HG03139 (cell line): ENCODE measurements around the gene EHD3.

Experiments used
- ATAC-seq: cut with Tn5 transposase; IDR thresholded peaks from one replicate; pipeline ENCODE4 v1.9.1; 2021; ENCODE audit not compliant: unreplicated experiment

EHD3 gene

DNA sequence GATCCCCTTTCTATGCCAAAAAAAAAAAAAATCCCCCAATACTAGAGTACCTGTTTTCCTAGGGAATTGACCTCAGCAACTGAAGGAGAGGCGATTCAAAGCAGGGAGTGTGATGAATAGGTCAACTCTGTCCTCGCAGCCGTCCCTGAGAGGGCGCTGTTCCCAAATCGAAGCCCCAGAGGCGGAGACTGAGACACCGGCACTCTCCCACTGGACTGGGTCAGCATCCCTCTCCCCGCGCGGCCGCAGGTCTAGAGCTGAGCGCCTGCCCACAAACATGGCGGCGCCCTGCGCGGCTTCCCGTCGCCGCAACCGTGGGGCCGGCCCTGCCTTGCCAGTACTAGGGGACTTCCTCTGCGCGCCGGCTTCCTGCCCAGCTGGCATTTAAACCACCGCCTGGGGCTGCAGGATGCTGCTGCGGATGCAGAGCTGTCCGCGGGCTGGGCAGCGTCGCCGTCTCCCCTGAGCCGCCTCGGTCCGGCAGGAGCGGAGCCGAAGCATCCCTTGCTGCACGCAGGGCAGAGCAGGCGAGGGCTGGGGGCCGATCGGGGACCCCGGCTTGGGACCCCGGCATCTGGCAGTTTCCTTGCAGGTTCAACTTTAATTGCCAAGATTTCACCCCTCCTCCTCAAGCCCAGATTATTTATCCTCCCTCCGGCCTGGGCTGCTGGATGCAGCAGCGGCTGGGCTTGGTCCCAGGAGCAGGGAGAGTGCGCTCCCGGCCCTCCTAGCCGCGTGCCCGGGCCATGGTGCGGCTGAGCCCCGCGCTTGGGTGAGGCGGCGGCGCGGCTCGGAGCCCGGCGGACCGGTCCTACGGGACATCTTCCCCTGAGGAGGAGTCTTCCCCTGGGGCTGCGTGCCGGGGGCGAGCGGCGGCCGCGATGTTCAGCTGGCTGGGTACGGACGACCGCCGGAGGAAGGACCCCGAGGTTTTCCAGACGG lies at the start of gene EHD3:
Gene EHD3 (plus strand): TSS at position 412 of the 942 bp plus-strand sequence. CDS start 470 bp downstream, at position 882.
- peak; percentile 97 for ATAC-seq

- no peak for ATAC-seq
Measured at GRCh38 chr2:31187166-31187565, 46.8 kb upstream of the EHD3 start.

GRCh38 chr2:31188131-31188530 lies 45.8 kb upstream of the EHD3 start:
- no peak for ATAC-seq

- ATAC-seq = no peak
Measured at GRCh38 chr2:31189141-31189540, 44.8 kb upstream of the EHD3 start.

DNA sequence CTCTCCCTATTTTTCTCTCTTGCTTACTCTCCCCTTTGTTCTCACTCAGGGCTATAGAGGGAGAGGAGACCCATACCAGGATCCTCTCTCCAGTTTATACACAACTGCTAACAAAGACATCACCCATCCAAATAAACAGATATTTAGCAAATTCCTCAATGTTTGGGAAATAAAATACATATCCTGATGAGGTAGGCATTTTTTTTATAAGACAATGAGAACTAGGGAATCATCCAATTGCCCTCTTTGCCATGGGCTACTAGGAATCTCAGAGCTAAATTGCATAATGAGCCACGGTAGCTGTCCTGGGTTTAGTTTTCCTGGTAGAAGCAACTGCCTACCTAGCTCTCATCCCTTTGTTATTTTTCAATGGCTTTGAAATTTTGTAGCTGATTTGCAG lies 43.8 kb upstream of the EHD3 start:
- ATAC-seq = no peak

- ATAC-seq = no peak
Measured at GRCh38 chr2:31191931-31192330, 42.0 kb upstream of the EHD3 start.

- no peak for ATAC-seq
Measured at GRCh38 chr2:31192396-31192795, 41.6 kb upstream of the EHD3 start.

DNA sequence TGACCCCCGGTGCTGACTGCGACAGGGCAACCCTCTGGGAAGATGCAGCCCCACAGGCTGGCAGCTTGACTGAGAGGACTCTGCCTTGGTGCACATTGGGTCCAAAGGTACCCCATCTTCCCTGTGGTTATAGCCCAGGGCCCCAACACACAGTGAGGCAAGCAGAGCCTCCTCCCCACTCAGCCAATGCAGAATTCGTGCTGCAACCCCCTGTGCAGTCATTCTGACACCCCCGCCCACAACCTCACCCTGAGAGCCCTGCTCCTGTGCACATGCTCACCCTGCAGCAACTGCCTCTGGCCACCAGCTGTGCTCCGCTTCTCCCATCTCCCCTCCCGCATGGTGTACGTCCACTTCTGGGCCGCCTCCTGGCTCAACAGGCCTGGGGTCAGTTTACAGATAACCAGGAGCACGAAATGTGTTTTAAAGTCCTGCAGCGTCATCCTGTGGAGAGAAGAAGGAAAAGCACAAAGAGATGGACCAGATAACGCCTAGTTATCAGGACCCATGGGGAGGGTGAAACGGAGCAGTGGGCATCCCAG lies 41.0 kb upstream of the EHD3 start:
- ATAC-seq = no peak

DNA sequence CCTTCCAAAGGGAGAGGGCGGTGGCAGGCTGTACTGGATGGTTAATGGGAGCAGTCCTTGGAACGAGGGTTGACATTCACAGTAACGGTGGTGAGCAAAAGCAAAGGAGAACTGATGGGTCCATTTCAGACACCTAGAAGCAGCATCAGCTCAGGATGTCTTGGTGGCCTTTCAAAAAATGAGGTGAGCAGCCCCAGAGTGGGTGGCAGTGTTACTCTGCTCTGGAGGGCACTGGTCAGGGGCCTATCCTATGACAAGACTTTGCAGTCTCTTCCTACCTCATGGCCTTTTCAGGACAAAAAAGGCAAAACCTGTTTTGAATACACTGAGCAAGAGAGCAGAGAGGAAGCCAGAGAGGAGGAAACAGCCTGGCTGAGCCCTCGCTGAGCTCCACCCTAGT lies 40.1 kb upstream of the EHD3 start:
- no peak for ATAC-seq

GRCh38 chr2:31196622-31197021 lies 37.3 kb upstream of the EHD3 start:
- ATAC-seq = no peak

GRCh38 chr2:31197166-31197565 lies 36.8 kb upstream of the EHD3 start:
- ATAC-seq = no peak

- no peak for ATAC-seq
Measured at GRCh38 chr2:31197669-31198068, 36.3 kb upstream of the EHD3 start.

DNA sequence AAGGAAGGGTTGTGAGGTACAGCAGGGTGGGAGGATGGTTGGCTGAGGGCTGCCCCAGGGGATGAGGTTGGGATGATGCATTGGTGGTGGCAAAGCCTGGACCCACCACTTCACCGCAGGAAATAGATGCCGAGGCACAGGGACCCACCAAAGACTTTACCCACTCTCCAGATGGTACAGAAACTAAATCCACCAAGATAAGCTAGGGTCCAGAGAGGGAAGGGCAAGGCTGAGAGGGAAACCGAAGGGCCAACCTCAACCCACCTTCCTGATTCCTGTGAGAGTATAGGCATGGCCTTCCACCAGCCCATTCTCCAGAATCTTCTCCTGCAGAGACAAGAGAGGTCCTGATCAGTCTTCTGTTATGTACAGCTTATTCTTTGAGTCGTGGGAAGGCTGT lies 34.7 kb upstream of the EHD3 start:
- no peak for ATAC-seq

- ATAC-seq = no peak
Measured at GRCh38 chr2:31200972-31201371, 33.0 kb upstream of the EHD3 start.

- ATAC-seq = no peak
Measured at GRCh38 chr2:31202041-31202440, 31.9 kb upstream of the EHD3 start.

- ATAC-seq = no peak
Measured at GRCh38 chr2:31202833-31203232, 31.1 kb upstream of the EHD3 start.

DNA sequence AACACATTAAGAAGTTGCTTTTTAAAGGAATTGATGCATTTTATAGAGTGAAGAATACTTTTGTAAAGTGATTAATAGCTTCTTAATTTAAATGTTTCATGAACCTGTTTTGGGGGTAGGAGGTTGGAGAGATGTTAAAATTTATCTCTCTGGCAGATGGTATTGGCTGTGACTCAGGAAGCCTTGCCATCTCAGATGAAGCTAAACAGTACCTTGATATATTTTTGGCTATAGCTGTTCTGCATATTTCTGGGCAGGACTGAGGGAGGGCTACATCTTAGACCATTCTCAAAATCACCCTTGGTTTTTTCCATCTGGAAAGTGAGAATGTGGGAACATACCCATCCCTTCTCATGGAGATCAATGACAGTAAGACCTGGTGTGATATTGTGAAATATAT lies 30.0 kb upstream of the EHD3 start:
- ATAC-seq = no peak

DNA sequence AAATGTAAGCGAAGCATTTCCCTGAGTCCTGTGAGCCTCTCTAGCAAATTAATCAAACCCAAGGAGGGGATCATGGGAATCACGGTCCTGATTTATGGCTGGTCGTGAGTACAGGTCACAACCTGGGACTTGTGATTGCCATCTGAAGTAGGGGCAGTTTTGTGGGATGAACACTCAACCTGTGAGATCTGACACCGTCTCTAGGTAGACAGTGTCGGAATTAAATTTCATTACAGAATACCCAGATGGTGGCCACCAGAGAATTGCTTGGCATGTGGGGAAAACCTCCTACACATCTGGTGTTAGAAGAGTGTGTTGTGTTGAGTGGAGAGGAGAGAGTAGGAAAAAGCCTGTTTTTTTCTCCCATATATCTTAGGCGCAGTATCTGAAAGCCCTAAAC lies 29.2 kb upstream of the EHD3 start:
- no peak for ATAC-seq

DNA sequence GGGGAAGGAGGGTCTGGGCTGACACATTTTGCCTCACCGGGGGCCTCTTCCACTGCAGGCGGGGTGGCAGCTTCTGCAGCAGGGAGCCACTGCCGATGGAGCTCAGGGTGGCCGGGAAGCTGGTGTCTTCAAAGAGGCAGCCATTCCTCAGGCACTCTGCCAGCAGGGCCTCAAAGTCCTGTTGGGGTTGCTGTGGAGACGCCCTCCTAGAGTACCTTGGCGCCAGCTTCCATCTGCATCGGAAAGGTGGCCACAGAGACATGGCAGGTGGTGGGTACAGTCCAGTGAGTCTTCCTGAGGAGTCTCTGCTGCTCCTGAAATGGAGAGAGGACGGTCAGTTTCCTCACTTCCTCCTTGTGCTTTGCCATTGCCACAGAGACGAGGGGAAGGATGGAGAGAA lies 28.8 kb upstream of the EHD3 start:
- ATAC-seq = no peak

GRCh38 chr2:31205613-31206012 lies 28.3 kb upstream of the EHD3 start:
- no peak for ATAC-seq

DNA sequence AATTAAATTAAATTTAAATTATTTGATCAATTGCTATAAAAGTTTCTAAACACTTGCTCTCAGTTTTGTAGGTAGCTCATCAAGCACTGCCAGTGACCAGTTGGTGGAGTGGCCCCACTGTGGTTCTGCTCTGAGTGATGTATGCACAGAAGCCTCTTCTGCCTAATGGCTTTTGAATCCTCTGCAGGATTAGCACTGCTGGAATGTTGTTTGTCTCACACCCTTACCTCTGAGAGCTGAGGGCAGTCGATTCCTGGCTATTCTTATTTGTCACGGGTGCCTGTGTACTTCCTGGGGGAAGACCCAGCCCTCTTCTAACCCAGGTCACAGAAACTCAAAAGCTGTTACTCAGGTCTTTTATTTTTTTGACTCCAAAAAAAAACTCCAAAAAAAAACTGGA lies 26.2 kb upstream of the EHD3 start:
- no peak for ATAC-seq

DNA sequence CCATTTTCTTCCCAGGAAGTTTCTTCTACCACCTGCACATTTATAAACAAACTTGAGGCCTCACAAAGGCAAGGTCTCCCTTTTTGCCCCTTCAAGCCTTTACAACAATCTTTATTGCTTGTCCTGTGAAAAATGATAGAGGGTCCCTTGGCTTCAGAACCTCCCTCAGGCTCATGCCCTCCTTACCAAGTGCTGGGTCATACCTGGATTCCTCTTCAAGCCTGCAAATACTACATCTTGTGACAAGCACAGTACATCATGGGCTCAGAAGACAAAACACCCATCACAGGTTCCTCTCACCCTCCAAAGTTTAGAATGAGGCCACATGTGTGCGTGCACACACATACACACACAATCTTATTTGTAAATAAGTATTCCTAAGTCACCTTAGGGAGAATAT lies 25.7 kb upstream of the EHD3 start:
- ATAC-seq = no peak
